WERI-Rb-1 (cell line): Measurements from ENCODE around the gene MMAA.
"Not testable (repeated sequence)": the region's sequence is repeated elsewhere in the genome, so short reads cannot be mapped to it uniquely, and the experiment has no call there.

Experiments used
- DNase-seq: peaks from one replicate; pipeline ENCODE4 v3.0.0-alpha.2; 2020
- H3K27ac ChIP-seq: fragments of 250-450 bp; sonication (Bioruptor Pico); 2 replicates; pipeline ENCODE4 v1.5.1; 2020; ENCODE audit warnings: mild to moderate bottlenecking, moderate library complexity
- H3K27me3 ChIP-seq: fragments of 250-450 bp; sonication (Bioruptor Pico); 2 replicates; pipeline ENCODE4 v1.5.1; 2021; ENCODE audit warnings: mild to moderate bottlenecking, low read depth, moderate library complexity; ENCODE audit not compliant: insufficient read depth, severe bottlenecking
- H3K36me3 ChIP-seq: fragments of 250-450 bp; sonication (Bioruptor Pico); 2 replicates; pipeline ENCODE4 v1.5.1; 2020; ENCODE audit warnings: mild to moderate bottlenecking, moderate library complexity
- H3K4me3 ChIP-seq: 2 replicates; pipeline ENCODE4 v1.5.1; 2011; ENCODE audit warnings: low read depth, mild to moderate bottlenecking, control low read depth, low read length
- H3K9me3 ChIP-seq: fragments of 250-450 bp; sonication (Bioruptor Pico); 2 replicates; pipeline ENCODE4 v1.5.1; 2021; ENCODE audit warnings: mild to moderate bottlenecking, moderate library complexity; ENCODE audit not compliant: severe bottlenecking
- CTCF ChIP-seq: IDR thresholded peaks from 2 replicates; pipeline ENCODE4 v1.5.1; 2011; ENCODE audit warnings: low read depth, mild to moderate bottlenecking, control low read depth, inconsistent platforms, low read length

Gene MMAA

GRCh38 chr4:145614233-145614610, 5.0 kb upstream of the MMAA start:
- H3K27ac ChIP-seq, result no peak overlapping the region
- no peaks in the 10 kb centered on the region for H3K36me3 ChIP-seq
- DNase-seq, result no peak
- no peak overlapping the region for H3K4me3 ChIP-seq
- no peak for TF ChIP-seq CTCF
- H3K27me3 ChIP-seq, result no peaks in the 10 kb centered on the region
- no peaks in the 10 kb centered on the region for H3K9me3 ChIP-seq

- H3K9me3 ChIP-seq, result no peaks in the 10 kb centered on the region
- DNase-seq, result no peak
- TF ChIP-seq CTCF, result no peak
Measured at GRCh38 chr4:145618210-145618931, 814 bp upstream of the MMAA start.

GRCh38 chr4:145619639-145619996, 433 bp downstream of the MMAA start:
- Histone ChIP-seq H3K36me3 (no peaks in the 10 kb centered on the region), H3K27me3 (no peaks in the 10 kb centered on the region), H3K9me3 (no peaks in the 10 kb centered on the region), H3K4me3 (peak overlapping the region; percentile 75), H3K27ac (peak overlapping the region; percentile 74)
- DNase-seq, result no peak
- TF ChIP-seq CTCF, result no peak

More at GRCh38 chr4:145618210-145618931, 814 bp upstream of the MMAA start:
- Histone ChIP-seq H3K36me3 (no peaks in the 10 kb centered on the region), H3K4me3 (peak overlapping the region; percentile 75), H3K27ac (peak overlapping the region; percentile 74), H3K27me3 (no peaks in the 10 kb centered on the region)

GRCh38 chr4:145622067-145622466, 2.9 kb downstream of the MMAA start:
- DNase-seq, H3K27me3 ChIP-seq, H3K9me3 ChIP-seq, H3K27ac ChIP-seq, H3K4me3 ChIP-seq, H3K36me3 ChIP-seq: not testable (repeated sequence)

GRCh38 chr4:145623831-145624230, 4.6 kb downstream of the MMAA start:
- Histone ChIP-seq H3K9me3 (no peaks in the 10 kb centered on the region), H3K4me3 (no peak overlapping the region), H3K27ac (no peak overlapping the region), H3K36me3 (no peaks in the 10 kb centered on the region), H3K27me3 (no peaks in the 10 kb centered on the region)
- TF ChIP-seq CTCF, result no peak
- no peak for DNase-seq

GRCh38 chr4:145625677-145626622, 6.8 kb downstream of the MMAA start:
- no peak overlapping the region for H3K27ac ChIP-seq
- peak; percentile 32 for DNase-seq
- no peak overlapping the region for H3K4me3 ChIP-seq
- no peaks in the 10 kb centered on the region for H3K36me3 ChIP-seq
- no peaks in the 10 kb centered on the region for H3K27me3 ChIP-seq
- H3K9me3 ChIP-seq, result no peaks in the 10 kb centered on the region
- no peak for TF ChIP-seq CTCF
